Activated T-cell treated with anti-CD3 and anti-CD28 coated beads for 24 hours (primary cell): Measurements from ENCODE around the gene DNAH7.

Experiments
- DNase-seq: peaks from one replicate; pipeline ENCODE4 v3.0.0-alpha.2; 2020; ENCODE audit warnings: low read depth

The DNAH7 gene

DNA sequence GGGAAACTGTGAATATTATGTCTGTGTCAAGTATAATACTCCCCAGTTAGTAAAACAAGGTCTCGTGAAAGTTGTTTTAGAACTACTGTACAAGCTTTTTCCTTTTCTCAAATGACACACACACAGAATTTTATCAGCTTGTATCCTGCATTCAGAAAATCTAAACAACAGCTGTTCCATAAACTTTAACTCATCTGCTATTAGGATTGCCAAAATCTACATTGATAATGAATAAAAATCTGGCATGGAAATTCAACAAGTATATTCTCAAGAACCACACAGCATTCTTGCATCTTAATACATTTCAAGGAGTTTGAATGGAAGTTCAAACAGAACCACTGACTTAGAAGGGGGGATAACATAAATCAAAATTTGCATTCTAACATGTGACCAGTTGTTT is 260.4 kb downstream of the DNAH7 start:
- no peak for DNase-seq

DNA sequence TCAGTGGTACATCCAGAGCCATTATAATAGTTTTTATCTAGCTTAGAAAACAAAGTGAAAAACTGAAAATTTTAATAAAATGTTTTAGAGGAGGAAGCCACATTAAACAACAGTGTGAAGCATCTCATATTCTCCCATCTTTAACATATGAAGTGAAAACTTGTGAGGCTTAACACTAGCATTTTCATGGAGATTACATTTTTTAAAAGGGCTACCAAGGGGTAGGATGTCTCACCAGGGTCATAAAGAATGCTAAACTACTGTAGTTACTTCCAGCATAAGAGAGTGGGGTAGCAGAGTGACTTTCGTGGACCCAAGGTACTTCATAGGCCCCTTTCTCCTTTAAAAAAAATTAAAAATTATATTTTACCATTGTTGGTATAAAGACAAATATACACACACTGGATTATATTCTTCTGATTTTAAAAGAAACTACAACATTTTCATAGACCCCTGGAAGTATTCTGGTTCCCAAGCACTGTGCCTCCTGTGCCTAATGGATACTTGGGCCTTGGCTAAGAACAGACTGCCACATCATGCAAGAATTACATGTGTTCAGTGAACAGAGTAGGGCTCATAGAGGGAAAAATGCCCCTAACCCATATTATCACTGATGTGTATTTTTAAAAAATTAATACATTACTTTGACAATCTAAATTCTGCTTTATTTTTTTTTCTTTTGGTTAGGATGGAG is 263.2 kb downstream of the DNAH7 start:
- no peak for DNase-seq

DNA sequence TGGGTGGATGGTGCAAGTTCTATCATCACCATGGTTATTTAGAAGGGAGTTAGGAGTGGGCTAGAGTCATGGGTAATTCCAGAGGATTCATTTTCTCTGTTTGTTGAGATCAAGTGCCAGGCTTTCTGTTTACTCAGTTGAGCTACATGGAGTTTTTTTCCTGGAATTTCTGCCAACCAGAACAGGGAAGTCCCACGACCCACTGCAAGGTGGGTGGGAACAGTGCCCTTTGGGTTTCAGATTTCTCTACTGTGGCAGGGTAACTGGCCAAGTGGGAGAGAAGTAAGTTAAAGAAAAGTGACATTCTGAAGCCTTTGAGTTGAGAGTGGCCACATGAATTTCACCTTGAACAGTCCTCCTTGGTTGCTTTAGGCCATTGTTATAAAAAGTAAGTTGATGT is 272.8 kb downstream of the DNAH7 start:
- no peak for DNase-seq

DNA sequence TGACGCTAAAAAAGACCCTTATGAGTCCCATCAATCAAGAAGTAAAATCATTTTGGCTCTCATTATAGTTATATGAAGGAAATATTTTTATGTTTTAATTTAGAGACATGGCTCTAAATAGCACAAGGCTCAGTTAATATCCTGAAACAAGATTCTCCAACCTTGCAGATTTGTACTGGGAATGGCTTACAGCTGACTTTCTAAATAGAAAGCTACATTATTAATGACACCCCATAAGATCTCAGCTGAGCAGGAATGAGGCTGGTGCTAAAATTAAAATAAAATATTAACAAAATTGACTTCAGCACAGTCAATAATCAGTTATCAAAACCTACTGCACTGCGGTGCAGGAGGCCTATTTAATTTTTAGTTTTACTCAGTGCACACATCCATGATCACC is 274.8 kb downstream of the DNAH7 start:
- no peak for DNase-seq

DNA sequence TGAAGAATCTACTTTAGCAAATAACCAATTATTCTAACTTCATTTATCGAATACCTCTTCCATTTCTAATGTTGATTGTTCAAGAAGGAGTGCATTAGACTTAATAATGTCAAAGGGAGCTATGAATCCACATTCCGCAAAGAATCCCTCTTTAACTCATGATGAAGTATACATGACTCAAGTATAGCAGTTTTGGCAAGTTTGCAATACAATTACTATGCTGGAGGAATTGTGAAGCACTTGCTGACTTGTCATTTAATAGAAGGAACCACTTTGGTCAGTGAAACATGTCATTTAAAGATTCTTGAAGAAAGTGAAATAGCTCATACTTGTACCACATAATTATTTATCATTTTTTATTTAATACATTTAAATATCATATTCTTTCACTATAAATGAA is 286.5 kb downstream of the DNAH7 start:
- DNase-seq, result no peak

DNA sequence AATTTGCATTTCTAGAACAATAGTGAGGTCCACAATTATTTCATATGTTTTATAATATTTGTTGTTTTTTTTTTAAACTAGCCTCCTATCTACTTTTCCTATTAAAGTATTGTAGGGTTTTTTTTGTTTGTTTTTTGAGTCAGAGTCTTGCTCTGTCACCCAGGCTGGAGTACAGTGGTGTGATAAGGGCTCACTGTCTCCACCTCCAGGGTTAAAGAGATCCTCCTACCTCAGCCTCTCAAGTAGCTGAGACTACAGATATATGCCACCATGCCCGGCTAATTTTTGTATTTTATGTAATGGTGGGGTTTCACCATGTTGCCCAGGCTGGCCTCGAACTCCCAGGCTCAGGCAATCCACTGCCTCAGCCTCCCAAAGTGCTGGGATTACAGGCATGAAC is 289.1 kb downstream of the DNAH7 start:
- no peak for DNase-seq

DNA sequence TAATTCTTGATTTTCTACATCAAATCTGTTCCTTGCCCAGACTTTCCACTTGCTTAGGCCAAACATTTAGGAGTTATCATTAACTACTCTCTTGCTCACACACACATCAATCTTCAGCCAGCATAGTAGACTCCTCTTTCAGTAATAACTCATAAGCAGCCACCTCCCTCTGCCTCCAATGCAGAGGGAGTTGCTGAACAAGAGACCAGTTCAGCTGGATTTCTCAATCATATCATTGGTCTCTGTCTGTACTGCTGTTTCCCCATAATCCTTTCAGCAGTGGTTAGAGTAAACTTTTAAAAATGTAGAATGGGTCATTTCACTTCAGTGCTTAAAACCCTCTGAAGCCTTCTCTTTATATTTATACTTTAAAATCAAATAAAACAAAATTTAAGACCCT is 298.7 kb downstream of the DNAH7 start:
- DNase-seq, result no peak

DNA sequence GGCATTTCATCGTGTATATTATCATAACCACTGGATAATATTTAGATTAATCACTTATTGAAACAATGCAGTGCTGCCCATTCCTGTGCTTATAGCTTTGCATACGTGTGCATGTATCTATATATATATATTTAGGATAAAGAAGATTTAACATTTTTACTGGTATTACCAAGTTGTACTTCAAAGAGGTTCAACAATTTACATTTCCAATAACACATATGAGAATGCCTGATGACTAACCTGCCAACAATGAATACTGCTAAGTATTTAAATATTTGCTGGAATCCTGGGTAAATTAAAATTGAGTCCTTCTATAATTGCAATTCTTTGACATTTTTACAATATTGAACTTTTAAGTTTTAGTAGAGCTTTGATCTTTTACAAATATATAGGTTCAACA is 300.2 kb downstream of the DNAH7 start:
- no peak for DNase-seq

DNA sequence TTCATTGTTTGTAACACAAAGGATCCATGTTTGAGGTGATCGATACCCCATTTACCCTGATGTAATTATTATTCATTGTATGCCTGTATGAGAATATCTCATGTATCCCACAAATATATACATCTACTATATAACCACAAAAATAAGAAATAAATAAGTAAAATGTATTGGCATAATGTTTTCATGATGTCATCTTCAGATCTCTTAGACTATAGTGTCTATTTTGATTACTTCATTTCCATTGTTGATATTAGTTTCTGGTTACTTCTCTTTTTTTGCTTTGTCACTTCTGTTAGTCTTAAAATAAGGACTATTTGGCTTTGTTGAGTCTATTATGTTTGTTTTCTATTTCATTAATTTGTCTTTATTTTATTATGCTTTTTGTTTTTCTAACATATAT is 301.9 kb downstream of the DNAH7 start:
- DNase-seq, result no peak

DNA sequence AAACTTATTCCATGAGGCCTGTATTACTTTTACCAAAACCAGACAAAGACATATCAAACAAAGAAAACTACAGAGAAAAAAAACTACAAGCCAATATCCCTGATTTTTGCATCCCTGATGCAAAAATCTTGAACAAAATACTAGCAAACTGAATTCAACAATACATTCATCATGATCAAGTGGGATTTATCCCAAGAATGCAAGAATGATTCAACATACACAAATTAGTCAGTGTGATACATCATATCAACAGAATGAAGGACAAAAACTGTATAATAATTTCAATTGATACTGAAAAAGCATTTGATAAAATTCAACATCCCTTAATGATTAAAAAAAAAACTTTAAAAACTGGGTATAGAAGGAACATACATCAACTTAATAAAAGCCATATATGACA is 304.8 kb downstream of the DNAH7 start:
- DNase-seq, result no peak

DNA sequence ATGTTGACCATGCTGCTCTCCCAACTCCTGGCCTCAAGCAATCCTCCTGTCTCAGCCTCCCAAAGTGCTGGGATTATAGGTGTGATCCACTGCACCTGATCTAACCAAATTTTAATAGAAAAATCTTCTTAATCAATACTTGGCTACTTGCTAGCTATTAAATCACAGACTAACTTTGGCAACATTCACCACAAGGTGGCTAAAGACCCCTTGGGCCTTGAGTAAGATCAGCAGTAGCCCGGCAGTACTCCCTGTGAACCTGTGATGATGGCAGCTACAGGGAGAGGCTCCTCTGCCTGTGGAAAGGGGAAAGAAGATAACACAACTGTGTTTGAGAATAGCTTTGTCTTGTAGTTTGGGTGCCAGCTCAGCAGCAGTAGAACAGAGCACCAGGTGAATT is 308.8 kb downstream of the DNAH7 start:
- no peak for DNase-seq

DNA sequence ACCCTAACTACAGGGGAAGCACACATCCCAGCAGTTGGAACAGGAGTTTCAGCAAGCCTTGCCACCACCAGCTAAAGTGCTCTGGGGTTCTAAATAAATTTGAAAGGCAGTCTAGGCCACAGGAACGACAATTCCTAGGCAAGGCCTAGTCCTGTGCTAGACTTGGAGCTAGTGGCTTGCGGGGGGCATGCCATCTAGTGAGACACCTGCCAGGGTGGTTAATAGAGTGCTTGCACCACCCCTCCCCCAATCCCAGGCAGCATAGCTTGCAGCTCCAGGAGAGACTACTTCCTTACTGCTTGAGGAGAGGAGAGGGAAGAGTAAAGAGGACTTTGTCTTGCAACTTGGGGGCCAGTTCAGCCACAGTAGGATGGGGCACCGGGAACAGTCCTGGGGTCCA is 309.8 kb downstream of the DNAH7 start:
- DNase-seq, result no peak

DNA sequence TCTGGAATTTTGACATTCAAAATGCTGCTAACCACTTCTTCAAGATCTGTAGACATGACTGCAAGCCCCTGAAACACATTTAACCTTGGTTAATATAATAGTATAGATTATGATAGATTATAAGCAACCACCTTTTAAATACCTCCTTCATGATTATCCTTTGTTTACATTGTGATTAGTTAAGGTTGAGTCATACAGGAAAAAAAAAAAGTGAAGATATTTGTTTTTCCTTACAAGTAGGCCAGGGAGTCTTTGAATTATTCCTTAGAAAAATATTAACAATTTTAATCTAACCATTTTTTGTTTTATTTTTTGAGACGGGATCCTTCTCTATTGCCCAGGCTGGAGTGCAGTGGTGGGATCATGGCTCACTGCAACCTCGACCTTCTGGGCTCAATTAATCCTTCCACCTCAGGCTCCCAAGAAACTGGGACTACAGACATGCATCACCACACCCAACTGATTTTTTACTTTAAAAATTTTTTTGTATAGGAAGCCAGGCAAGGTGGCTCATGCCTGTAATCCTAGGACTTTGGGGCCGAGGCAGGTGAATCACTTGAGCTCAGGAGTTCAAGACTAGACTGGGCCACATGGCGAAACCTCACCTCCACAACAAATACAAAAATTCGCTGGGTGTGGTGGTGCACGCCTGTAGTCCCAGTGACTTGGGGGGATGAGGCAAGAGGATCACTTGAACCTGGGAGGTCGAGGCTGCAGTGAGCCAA is 312.3 kb downstream of the DNAH7 start:
- DNase-seq, result no peak

DNA sequence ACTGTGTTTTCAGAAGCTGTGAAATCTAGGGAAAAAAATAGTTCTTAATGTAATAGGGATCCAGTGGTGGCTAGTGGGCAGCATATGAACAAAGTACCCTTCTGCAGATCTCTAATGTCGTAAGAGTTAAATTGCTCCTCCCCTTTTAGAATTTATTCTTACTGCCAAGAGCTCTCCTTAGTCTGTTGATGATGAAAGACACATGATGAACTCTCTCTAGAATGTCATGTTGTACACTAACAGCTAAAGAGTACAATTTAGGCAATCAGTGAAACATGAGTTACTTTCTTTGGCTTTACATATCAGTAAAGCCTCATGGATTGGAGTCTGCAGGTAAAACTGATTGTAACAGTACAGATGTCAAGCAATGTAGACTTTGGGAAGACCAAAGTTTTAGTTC is 327.4 kb downstream of the DNAH7 start:
- DNase-seq, result no peak

DNA sequence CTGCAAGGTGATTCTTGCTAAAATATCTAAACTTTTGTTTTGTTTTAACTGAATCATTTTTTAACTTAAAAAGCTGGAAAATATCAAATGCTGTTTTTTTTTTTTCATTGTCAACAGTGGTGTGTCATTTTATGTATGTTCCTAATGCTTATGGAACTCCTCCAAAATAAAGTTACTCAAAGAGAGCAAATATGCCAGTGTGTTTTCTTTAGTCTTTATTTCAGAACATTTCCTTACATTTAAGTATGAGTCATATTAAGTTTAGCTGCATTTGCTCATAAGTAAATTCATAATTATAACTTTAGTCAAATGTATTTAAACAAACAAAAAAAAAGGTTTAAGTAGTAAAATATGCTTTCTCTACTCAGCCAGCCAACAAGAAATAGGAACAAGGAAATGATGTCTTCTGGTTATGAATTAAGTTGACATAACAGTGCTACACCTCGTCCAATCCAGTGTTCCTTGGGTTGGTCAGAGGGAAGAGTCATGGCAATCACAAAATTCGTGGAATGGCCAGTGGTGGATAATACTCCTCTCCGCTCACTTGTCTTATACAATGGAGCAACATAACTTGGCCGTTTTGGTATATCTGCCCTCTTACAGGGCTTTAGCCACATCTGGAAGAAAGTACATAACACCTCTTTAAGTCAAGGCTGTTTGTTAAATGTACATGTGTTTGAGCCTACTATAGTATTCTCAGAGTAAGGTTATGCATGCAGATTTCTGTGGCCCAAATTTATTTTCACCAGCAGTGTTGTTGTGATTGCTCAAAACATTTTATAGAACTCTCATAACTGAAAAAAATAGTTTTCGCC is 330.9 kb downstream of the DNAH7 start:
- DNase-seq, result no peak

DNA sequence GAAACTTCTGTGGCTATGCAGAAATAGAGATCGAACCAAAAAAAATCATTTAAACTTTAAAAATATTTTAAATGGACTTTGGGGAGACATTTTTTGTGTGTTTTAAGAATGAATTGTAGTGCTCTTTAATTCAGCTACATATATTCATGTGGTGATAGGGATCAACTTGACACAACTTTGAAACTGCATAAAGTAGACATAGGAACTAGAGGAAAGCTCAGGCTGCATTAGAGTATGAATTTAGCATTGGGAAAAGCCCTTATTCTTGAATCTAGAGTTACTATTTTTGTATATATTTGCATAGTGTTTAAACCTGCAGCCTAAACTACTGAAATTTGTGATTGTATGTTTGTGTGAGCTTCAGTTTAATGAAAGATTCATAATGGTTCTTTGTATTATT is 333.3 kb downstream of the DNAH7 start:
- no peak for DNase-seq

DNA sequence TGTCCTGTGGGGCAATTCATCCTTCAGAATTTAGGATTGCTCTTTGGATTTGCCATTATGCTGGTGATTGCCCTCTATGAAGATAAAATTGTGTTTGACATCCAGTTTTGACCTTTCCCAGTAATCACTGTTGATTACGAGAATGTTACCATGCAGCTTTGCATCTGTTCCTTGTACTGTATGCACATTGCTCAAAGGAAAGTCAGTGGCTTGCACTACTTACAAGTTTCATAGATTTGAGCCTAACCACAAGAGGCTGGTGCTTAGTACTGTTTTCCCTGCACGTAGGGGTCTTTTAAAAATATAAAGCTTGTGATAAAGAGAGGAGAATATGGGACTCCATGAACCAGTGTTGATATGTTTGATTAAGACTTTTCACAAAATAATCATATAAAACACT is 333.7 kb downstream of the DNAH7 start:
- DNase-seq, result no peak

DNA sequence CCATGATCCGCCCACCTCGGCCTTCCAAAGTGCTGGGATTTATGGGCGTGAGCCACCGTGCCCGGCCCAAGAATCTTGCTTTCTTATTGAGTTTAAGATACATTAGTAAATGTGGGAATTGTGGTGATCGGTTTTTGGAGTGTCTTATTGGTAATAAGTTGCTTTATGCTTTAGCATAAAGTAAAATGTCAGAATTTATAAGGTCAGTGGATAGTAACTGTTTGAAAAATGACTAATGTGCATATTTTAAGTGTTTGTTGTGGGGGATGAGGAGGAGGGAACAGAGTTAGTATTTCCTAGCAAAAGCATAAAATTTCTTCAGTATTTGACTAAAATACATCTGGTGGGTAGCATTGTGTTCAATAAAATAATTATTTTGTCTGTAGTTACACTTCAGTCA is 334.2 kb downstream of the DNAH7 start:
- no peak for DNase-seq

DNA sequence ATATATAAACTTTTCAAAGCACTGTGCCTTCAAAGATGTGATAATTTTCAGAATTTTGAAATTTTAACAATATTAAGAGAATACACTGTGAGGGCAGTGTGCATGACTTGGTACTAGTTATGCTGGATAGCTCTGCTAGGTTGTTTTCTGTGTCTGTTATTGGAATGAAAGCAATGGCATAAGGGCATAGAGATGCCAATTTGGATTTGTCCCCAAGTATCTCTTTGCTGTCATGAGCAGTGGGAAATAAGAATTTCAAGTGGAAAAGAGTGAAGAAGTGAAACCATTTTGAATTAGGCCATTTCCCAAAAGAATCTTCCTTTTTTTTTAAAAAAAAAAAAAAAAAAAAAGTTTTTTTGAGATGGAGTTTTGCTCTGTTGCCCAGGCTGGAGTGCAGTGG is 334.8 kb downstream of the DNAH7 start:
- DNase-seq, result no peak

DNA sequence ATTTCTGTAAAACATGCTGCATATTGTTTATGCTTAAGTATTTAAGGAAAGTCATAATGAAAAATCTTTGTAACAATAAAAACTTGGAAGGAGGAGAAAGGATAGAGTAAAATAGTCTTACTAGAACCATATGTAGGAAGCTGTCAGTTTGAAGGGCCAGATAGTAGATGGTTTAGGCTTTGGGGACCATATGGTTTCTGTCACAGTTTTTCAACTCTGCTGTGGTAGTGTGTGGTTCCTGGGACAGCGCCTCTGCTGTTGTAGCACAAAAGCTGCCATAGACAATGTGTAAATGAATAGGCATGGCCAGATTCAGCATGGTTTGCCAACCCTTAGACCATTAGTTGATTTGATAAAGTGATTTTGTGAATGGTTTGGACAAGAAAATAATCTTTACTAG is 336.1 kb downstream of the DNAH7 start:
- DNase-seq, result no peak

DNA sequence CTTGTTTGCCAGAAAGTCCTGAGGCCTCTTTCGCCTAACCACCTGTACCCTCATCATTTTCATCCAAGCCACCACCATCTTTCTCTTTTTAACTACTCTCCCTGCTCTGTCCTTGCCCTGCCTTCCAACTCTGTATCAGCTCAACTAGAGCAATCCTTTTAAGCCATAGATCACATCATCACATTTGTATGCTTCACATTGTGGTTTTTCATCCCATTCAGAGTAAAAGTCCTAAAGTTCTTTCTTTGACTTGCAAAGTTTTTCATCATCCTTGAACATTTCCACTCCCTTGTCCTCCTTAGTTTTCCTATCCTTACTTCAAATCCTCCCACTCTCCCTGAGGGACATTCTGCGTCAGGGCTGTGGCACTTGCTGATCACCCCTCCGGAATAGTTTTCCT is 337.7 kb downstream of the DNAH7 start:
- no peak for DNase-seq

DNA sequence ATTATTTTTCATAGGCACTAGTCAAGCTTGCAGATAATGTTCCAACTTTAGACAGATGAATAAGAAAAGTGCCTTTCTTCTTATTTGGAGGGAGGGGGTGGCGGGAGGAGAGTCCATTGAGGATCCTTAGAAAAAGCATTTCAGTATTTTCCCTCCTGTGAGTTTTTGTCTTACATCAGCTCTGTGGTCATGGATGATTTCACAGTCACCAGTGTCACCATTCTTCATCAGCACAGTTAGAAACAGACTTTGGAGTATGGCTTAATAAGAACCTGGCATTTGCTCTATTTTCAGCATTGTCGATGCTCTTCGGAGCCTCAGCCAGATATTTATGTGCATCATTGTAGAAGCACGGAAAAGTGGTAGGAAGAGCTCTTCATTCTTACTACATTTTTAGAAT is 341.5 kb downstream of the DNAH7 start:
- no peak for DNase-seq

DNA sequence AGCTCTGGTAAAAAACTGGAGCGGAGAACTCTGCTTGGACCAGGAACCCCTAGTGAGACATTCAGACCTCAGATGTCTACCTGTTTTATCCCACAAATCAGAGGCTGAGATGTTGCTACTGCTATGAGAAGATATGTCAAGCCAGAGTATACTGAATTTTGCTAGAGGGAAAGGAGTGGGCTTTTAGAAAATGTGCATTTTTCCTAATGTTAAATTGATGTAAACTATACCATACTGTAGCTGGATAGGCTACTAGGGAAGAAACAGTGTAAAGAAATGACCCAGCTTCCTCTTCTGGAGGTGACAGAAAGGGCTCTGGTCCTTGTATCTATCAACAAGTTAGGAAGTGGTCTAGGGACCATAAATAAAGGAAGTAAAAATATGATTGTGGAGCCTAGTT is 346.6 kb downstream of the DNAH7 start:
- DNase-seq, result no peak
